ENCODE results near the gene ITGAX.

- TF ChIP-seq CTCF (IDR thresholded peaks at IDR 0.05) (no peak), POLR2AphosphoS5 (IDR thresholded peaks at IDR 0.05; ENCODE audit: low read depth, low read length) (no peak), MXI1 (IDR thresholded peaks at IDR 0.05; ENCODE audit: low read depth, low read length) (no peak), RFX5 (IDR thresholded peaks at IDR 0.05; ENCODE audit: low read length) (no peak), PBX3 (IDR thresholded peaks at IDR 0.05) (no peak), ELF1 (IDR thresholded peaks at IDR 0.05) (no peak), EZH2phosphoT487 (IDR thresholded peaks at IDR 0.05; ENCODE audit: borderline replicate concordance, low read depth) (no peak), REST (IDR thresholded peaks at IDR 0.05; ENCODE audit: low read depth, low read length) (no peak)
These were observed 30.9 kb upstream of the ITGAX start for GRCh38 chr16:31323959-31324629.

All from SK-N-SH (cell line).